Loucy (cell line): ENCODE data around the gene SH3BP5L.

Experiments
- H2AFZ ChIP-seq: fragments of 200-600 bp; sonication (generic); 2 replicates; pipeline ENCODE4 v1.6.0; 2016; ENCODE audit warnings: antibody characterized with exemption, mild to moderate bottlenecking, low read length, moderate library complexity
- H3F3A ChIP-seq: fragments of 200-600 bp; 2 replicates; pipeline ENCODE4 v1.6.0; 2016; ENCODE audit warnings: antibody characterized with exemption, low read depth, mild to moderate bottlenecking
- H3K27me3 ChIP-seq: fragments of 200-600 bp; sonication (generic); 2 replicates; pipeline ENCODE4 v1.6.1; 2014; ENCODE audit warnings: low read length, mild to moderate bottlenecking; ENCODE audit not compliant: insufficient read depth, poor library complexity, severe bottlenecking
- H3K36me3 ChIP-seq: fragments of 200-600 bp; sonication (generic); 2 replicates; pipeline ENCODE4 v1.6.1; 2016; ENCODE audit warnings: low read length; ENCODE audit not compliant: insufficient read depth
- H3K4me1 ChIP-seq: fragments of 200-600 bp; sonication (generic); 2 replicates; pipeline ENCODE4 v1.5.1; 2014; ENCODE audit warnings: low read length, mild to moderate bottlenecking; ENCODE audit not compliant: insufficient read depth, poor library complexity, severe bottlenecking
- H3K4me2 ChIP-seq: fragments of 200-600 bp; sonication (generic); 2 replicates; pipeline ENCODE4 v1.6.0; 2014; ENCODE audit warnings: antibody characterized with exemption, low read length, low read depth, mild to moderate bottlenecking; ENCODE audit not compliant: poor library complexity, severe bottlenecking
- H3K4me3 ChIP-seq: fragments of 200-600 bp; sonication (generic); 2 replicates; pipeline ENCODE4 v1.5.1; 2014; ENCODE audit warnings: low read length, mild to moderate bottlenecking, mixed read lengths; ENCODE audit not compliant: poor library complexity, severe bottlenecking
- H3K79me2 ChIP-seq: fragments of 200-600 bp; sonication (generic); 2 replicates; pipeline ENCODE4 v1.6.1; 2014; ENCODE audit warnings: low read length; ENCODE audit not compliant: insufficient read depth
- H3K9ac ChIP-seq: fragments of 200-600 bp; sonication (generic); 2 replicates; pipeline ENCODE4 v1.6.0; 2014; ENCODE audit warnings: mild to moderate bottlenecking, low read depth, low read length, moderate library complexity; ENCODE audit not compliant: poor library complexity, severe bottlenecking
- H3K9me2 ChIP-seq: fragments of 200-600 bp; sonication (generic); replicated peaks from 2 replicates; pipeline ENCODE4 v1.6.1; 2016; ENCODE audit warnings: low read depth, low read length, mixed read lengths
- H3K9me3 ChIP-seq: fragments of 200-600 bp; sonication (generic); 2 replicates; pipeline ENCODE4 v1.6.1; 2014; ENCODE audit warnings: mild to moderate bottlenecking, antibody characterized with exemption, low read length, low read depth; ENCODE audit not compliant: insufficient read depth
- H4K20me1 ChIP-seq: fragments of 200-600 bp; sonication (generic); 2 replicates; pipeline ENCODE4 v1.6.0; 2014; ENCODE audit warnings: antibody characterized with exemption, low read length, mild to moderate bottlenecking; ENCODE audit not compliant: insufficient read depth, poor library complexity, severe bottlenecking
- CTCF ChIP-seq: fragments of 200-600 bp; sonication (generic); conservative IDR thresholded peaks from 2 replicates; pipeline ENCODE4 v1.5.1; 2014; ENCODE audit warnings: mild to moderate bottlenecking, antibody characterized with exemption, low read length
- EZH2phosphoT487 ChIP-seq: fragments of 200-600 bp; IDR thresholded peaks from 2 replicates; pipeline ENCODE4 v1.6.1; 2018; ENCODE audit warnings: antibody characterized with exemption, mild to moderate bottlenecking, moderate library complexity, borderline replicate concordance

The SH3BP5L gene

DNA sequence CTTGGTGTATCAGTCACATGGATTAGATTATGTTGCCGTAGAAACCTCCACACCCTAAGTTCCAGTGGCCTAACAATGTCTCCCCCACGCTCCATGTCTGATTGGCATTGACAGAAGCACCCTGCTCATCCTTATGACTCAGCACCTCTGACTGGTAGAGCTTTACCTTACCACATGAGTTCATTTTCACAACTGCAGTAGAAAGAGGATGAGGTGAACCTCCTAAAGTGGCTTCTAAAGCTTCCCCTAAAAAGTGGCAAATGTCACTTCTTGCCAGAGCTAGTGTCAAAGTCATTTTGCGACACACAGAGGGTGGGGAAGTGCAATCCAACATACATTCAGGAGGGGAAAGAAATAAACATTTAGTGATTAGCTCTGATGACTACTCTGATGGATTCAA, 39.6 kb downstream of the SH3BP5L start:
- no peaks in the 10 kb centered on the region for H4K20me1 ChIP-seq
- no peak for TF ChIP-seq CTCF
- TF ChIP-seq EZH2phosphoT487: no peak
- no peaks in the 10 kb centered on the region for H3K79me2 ChIP-seq
- no peak overlapping the region for H2AFZ ChIP-seq
- no peaks in the 10 kb centered on the region for H3F3A ChIP-seq
- H3K4me1 ChIP-seq: no peaks in the 10 kb centered on the region
- H3K4me2 ChIP-seq: no peak overlapping the region
- peaks cover 2% of the 10 kb centered on the region; the same call in 1 of the 2 replicates for H3K9me3 ChIP-seq
- no peaks in the 10 kb centered on the region for H3K36me3 ChIP-seq
- no peak overlapping the region for H3K4me3 ChIP-seq
- H3K9me2 ChIP-seq: no peaks in the 10 kb centered on the region
- H3K27me3 ChIP-seq: no peaks in the 10 kb centered on the region
- H3K9ac ChIP-seq: no peak overlapping the region

GRCh38 chr1:248783367-248783766, 42.3 kb downstream of the SH3BP5L start:
- H2AFZ ChIP-seq: no peak overlapping the region
- no peaks in the 10 kb centered on the region for H3K4me1 ChIP-seq
- H3K9me2 ChIP-seq: no peaks in the 10 kb centered on the region

GRCh38 chr1:248782416-248783141, 43.1 kb downstream of the SH3BP5L start:
- H2AFZ ChIP-seq: no peak overlapping the region
- TF ChIP-seq EZH2phosphoT487: no peak
- no peak for TF ChIP-seq CTCF
- H3K27me3 ChIP-seq: no peaks in the 10 kb centered on the region
- H3K4me1 ChIP-seq: no peaks in the 10 kb centered on the region
- no peak overlapping the region for H3K4me3 ChIP-seq
- H3K9ac ChIP-seq: no peak overlapping the region
- H4K20me1 ChIP-seq: no peaks in the 10 kb centered on the region
- no peaks in the 10 kb centered on the region for H3K36me3 ChIP-seq
- no peaks in the 10 kb centered on the region for H3K9me2 ChIP-seq
- no peak overlapping the region for H3K4me2 ChIP-seq
- no peaks in the 10 kb centered on the region for H3K79me2 ChIP-seq
- H3K9me3 ChIP-seq: peaks cover 13% of the 10 kb centered on the region; the same call in 1 of the 2 replicates
- H3F3A ChIP-seq: no peaks in the 10 kb centered on the region

More at GRCh38 chr1:248783367-248783766, 42.3 kb downstream of the SH3BP5L start:
- Histone ChIP-seq H3F3A (no peaks in the 10 kb centered on the region), H3K4me2 (no peak overlapping the region), H3K9ac (no peak overlapping the region), H3K79me2 (no peaks in the 10 kb centered on the region), H3K4me3 (no peak overlapping the region), H3K9me3 (peaks cover 11% of the 10 kb centered on the region; the same call in 1 of the 2 replicates), H3K27me3 (no peaks in the 10 kb centered on the region), H3K36me3 (no peaks in the 10 kb centered on the region), H4K20me1 (no peaks in the 10 kb centered on the region)
- no peak for TF ChIP-seq CTCF
